ENCODE results near the gene TDRD6.

TDRD6 gene

DNA sequence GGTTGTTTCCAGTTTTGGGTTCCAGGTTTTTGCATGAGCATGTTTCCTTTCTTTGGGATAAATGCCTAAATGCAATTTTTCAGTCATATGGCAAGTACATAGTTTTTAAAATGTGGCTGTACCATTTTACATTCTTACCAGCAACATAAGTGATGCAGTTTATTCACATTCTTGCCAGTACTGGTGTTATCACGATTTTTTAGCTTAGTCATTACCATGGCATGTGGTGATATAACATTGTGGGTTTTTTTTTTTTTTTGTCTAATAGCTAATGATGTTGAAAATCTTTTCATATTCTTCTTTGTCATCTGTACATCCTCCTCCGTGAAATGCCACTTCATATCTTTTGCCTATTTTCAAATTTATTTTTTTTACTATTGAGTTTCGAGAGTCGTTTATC lies 2.9 kb upstream of the TDRD6 start:
- no peak for DNase-seq

DNA sequence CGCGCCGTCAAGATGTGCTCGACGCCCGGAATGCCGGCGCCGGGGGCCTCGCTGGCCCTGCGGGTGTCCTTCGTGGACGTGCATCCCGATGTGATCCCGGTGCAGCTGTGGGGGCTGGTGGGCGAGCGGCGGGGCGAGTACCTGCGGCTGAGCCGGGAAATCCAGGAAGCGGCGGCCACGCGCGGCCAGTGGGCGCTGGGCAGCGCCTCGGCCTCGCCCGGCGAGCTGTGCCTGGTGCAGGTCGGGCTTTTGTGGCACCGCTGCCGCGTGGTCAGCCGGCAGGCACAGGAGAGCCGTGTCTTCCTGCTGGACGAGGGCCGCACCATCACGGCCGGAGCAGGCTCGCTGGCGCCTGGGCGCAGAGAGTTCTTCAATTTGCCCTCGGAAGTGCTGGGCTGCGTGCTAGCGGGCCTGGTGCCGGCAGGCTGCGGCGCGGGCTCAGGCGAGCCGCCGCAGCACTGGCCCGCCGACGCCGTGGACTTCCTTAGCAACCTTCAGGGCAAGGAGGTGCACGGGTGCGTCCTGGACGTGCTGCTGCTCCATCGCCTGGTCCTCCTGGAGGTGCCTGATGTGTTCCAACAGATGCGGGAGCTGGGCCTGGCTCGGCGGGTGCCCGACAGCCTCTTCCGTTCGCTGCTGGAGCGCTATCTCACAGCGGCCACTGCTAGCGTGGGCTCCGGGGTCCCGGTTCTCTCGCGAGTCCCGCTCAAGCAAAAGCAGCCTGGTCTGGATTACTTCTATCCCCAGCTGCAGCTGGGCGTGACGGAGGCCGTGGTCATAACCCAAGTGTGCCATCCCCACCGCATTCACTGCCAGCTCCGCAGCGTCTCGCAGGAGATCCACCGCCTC lies 656 bp downstream of the TDRD6 start:
- no peak for DNase-seq

- DNase-seq, result no peak
Measured at GRCh38 chr6:46688966-46689335, 1.3 kb downstream of the TDRD6 start.

DNA sequence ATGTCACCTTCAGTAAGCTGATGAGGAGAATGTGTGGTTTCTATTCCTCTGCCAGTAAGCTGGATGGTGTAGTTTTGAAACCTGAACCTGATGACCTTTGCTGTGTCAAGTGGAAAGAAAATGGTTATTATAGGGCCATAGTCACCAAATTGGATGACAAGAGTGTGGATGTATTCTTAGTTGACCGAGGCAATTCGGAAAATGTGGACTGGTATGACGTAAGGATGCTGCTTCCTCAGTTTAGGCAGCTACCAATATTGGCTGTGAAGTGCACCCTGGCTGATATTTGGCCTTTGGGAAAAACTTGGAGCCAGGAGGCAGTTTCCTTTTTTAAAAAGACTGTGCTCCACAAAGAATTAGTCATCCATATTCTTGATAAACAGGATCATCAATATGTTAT lies 2.0 kb downstream of the TDRD6 start:
- no peak for DNase-seq

GRCh38 chr6:46690141-46690755 lies 2.6 kb downstream of the TDRD6 start:
- no peak for DNase-seq

- DNase-seq, result no peak
Measured at GRCh38 chr6:46690911-46691451, 3.3 kb downstream of the TDRD6 start.

DNA sequence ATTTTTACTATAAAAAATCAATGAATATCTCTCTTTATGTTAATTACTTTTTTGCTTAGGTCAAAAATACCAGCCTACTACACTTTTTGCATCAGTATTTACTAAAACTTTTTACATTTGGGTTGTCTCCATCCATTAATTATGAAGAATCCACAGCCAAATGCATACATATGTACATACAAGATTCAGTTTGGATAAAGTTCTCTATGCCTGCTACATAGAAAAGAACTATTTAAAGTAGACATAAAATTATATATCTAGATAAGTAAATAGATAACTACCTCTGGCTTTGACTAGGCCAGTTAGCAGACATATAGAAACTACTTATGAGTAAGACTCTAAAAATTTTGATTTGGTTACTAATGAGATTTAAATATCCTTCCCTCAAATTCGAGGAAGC lies 12.3 kb downstream of the TDRD6 start:
- DNase-seq, result no peak

GRCh38 chr6:46704562-46704961 lies 16.9 kb downstream of the TDRD6 start:
- DNase-seq, result no peak

DNA sequence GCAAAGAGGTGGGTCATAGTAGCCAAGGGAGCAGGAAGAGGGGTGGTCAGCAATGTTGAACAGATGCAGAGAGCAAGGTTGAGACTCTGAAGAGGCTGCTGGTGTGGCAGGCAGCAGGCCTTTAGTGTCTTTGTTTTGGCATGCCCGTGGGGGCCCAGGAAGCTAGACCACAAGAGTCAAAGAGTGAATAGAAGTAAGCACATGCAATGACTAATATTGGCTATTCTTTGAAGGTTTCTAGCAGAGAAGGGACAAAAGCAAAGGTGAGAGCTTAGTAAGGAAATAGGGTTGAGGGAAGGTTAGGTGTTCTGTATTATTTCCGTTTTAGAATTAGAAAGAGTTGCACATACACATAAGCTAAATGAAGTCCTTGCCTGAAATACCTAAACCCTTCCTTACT lies 18.8 kb downstream of the TDRD6 start:
- no peak for DNase-seq

GRCh38 chr6:46711491-46711890 lies 23.8 kb downstream of the TDRD6 start:
- no peak for DNase-seq

DNA sequence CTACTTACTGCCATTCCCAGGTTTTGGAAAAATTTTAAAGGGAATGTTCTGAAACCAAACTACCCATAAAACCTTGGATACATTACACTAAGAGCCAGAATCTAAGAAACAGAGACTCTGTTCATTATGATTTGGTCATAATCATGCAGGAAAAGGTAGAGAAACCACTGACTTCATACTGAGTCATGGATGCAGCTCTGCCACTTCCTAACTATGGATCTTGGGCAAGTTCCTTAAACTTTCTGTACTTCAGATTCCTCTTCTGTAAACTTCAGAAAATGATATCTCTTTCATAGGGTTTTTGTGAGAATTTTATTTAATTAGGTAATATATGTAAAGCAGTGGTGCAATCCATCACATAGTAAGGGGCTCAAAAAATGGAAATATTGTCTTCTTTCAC lies 27.5 kb downstream of the TDRD6 start:
- no peak for DNase-seq

GRCh38 chr6:46719099-46719498 lies 31.4 kb downstream of the TDRD6 start:
- DNase-seq, result no peak

DNA sequence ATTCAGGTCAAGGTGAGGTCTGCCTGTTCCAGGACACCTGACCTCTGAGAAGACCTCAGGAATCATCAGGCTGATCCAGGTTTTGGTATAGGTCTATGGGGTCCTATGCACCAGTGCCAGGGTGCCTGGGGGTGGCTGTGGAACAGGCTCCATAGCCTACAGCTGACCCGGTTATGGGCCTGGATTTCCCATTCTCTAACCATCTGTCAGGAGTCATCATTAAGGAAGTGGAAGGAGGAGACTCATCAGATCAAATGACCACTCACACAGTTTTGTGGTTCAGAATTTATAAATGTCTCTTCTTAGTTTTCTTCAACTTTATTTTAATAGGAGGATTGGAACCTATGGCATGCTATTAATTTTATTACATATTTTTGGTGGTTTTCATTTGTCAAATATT lies 32.7 kb downstream of the TDRD6 start:
- DNase-seq, result no peak

- DNase-seq, result no peak
Measured at GRCh38 chr6:46729787-46730326, 42.2 kb downstream of the TDRD6 start.

DNA sequence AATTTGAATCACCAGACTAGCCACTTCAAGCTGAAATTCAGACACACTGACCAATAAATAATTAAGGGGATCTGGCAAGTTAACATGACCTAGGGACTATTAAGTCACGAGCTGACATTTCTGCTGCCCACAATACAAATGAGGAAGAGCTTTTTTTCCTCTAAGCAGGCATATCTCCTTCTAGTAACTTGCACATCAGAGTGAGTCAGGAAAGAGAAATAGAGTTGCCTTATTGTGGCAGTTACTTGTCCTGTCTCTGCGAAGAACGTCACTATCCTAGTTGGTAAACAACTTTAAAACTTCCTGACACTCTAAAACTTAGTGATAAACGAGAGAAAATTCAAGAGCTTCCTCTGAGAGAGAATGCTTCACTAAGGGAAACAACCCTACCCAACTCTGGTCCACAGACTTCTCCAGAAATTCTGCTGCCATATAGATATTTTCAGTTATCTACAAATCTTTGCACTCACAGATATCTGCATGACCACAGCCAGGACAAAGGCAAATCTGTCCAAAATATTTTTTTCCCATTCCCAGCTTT lies 43.3 kb downstream of the TDRD6 start:
- DNase-seq, result no peak

DNA sequence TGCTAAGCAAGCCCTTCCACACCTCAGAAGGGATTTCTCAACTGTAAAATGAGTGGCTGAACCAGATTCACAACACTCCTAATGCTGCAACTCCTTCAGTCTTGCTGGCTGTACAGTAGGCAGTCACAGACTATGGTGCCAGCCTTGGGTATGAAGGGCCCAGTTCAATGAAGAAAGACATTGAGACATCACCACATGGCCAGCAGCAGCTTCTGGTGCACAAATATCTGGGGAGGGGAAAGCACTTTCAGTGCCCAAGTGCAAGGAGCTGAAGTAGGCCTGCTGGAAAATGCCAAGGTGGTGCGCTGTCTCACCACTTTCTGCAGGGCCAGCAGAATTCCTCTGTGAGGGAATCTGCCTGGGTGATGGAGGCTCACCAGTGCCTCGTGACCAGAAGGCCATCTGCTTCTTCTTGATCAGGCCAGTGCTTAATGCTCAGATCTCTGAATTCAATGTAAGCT lies 45.7 kb downstream of the TDRD6 start:
- DNase-seq, result no peak

- no peak for DNase-seq
Measured at GRCh38 chr6:46734867-46735719, 47.4 kb downstream of the TDRD6 start, which contains the start of gene PLA2G7. TSS of gene PLA2G7 (minus strand) at chr6:46735375. CDS start at chr6:46722891, 12,484 bp downstream.

DNA sequence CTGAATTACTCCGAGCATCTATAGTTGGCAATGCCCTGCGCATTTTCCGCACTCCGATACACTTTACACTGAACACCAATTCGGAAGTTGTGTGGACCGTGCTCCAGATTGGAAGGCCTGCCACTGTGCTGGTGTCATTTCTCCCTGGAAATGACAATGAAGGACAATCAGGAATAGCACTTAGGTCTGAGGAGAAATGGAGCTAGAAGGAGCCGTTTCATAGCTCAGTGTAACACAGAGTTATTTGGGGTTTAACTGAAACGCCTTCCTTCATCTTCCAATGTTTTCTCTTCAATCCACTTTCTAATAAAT lies 48.0 kb downstream of the TDRD6 start:
- no peak for DNase-seq

DNA sequence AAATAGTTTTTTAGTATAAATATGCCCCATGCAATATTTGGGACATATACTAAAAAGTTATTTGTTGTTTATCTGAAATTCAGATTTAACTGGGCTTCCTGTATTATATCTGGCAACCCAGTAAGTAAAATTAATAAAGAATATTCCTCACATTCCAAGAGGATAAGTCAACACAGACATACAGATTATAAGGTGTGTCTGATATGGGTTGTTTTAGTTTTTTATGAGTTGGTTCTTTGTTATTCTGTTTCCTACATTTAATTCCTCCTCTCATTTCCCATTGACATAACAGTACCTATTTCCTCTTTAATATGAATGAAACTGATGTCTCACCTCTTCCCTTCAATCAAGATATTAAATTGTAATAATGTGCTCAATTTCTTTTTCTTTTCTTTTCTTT lies 49.2 kb downstream of the TDRD6 start:
- no peak for DNase-seq

DNA sequence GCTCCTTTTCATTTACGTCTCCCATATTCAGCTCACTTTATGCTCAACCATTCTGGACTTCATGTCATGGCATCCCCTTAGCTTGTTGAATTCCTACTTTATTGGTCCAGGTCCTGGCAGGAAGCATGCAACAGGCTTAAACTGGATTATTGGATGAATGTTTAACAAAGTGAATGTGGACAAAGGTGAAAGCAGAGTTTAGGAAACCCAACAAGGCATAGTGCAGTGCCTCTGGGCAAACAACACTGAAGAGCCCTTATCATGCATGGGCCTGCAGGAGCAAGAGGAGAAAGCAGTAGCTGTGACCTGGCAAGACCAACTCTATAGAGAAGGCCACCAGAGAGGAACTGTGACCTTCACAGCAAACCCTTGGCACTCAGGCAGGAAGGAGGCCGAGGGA lies 53.8 kb downstream of the TDRD6 start:
- no peak for DNase-seq

- DNase-seq, result no peak
Measured at GRCh38 chr6:46741910-46742309, 54.2 kb downstream of the TDRD6 start.

- no peak for DNase-seq
Measured at GRCh38 chr6:46743425-46744158, 55.9 kb downstream of the TDRD6 start.

Data from T-helper 9 cell (primary cell).